OCI-LY7 (cell line): ENCODE data around the gene GOLPH3. TPM values are rescaled to one million over a fixed set of nuclear protein-coding genes. Genes with fewer than 3 reads are reported as not detected.

ENCODE experiments used
- BruUV-seq: library from RNA; stranded (reverse); fragments of 400-500 nt; replicated peaks from 2 replicates; lab custom pipeline; 2021; lab: Mats Ljungman, UMichigan
- CTCF ChIA-PET: fragments of 300-600 bp; sonication (Branson Sonifier 250); formaldehyde crosslinking; loops from one replicate; lab custom pipeline; 2022; ENCODE audit warnings: antibody characterized with exemption; ENCODE audit not compliant: unreplicated experiment; lab: Charles Lee
- POLR2A ChIA-PET: fragments of 300-600 bp; sonication (Branson Sonifier 250); formaldehyde crosslinking; loops from one replicate; lab custom pipeline; 2022; ENCODE audit warnings: antibody characterized with exemption; lab: Charles Lee
- DNase-seq: peaks from one replicate; pipeline ENCODE4 v3.0.0-alpha.2; 2015; ENCODE audit warnings: low spot score
- H2AFZ ChIP-seq: fragments of 200-600 bp; sonication (generic), shearing (Covaris generic); 2 replicates; pipeline ENCODE4 v1.6.1; 2014; ENCODE audit warnings: mild to moderate bottlenecking, antibody characterized with exemption, low read length, moderate library complexity
- H3K27ac ChIP-seq: fragments of 200-600 bp; sonication (generic); 2 replicates; pipeline ENCODE4 v1.5.1; 2014; ENCODE audit warnings: mixed run types, low read depth, mild to moderate bottlenecking, moderate library complexity, low read length, inconsistent platforms; ENCODE audit not compliant: poor library complexity, severe bottlenecking
- H3K36me3 ChIP-seq: fragments of 200-600 bp; sonication (generic); 2 replicates; pipeline ENCODE4 v1.6.1; 2014; ENCODE audit warnings: mild to moderate bottlenecking, antibody characterized with exemption, low read length, moderate library complexity, mixed read lengths; ENCODE audit not compliant: insufficient read depth
- H3K4me1 ChIP-seq: fragments of 200-600 bp; sonication (generic); 2 replicates; pipeline ENCODE4 v1.5.1; 2014; ENCODE audit warnings: mild to moderate bottlenecking, low read length; ENCODE audit not compliant: insufficient read depth, poor library complexity, severe bottlenecking
- H3K4me2 ChIP-seq: fragments of 200-600 bp; sonication (generic); 2 replicates; pipeline ENCODE4 v1.6.1; 2014; ENCODE audit warnings: mild to moderate bottlenecking, low read length
- H3K4me3 ChIP-seq: fragments of 200-600 bp; sonication (generic); 2 replicates; pipeline ENCODE4 v1.5.1; 2014; ENCODE audit warnings: mild to moderate bottlenecking, low read depth, low read length; ENCODE audit not compliant: poor library complexity, severe bottlenecking
- H3K79me2 ChIP-seq: fragments of 200-600 bp; sonication (generic); 2 replicates; pipeline ENCODE4 v1.6.1; 2016; ENCODE audit warnings: low read depth, mild to moderate bottlenecking, low read length, moderate library complexity, mixed read lengths; ENCODE audit not compliant: insufficient read depth
- H3K9me2 ChIP-seq: fragments of 200-600 bp; sonication (generic); 2 replicates; pipeline ENCODE4 v1.6.1; 2016; ENCODE audit warnings: mild to moderate bottlenecking, low read length, mixed read lengths; ENCODE audit not compliant: insufficient read depth
- H3K9me3 ChIP-seq: fragments of 200-600 bp; sonication (generic); 2 replicates; pipeline ENCODE4 v1.6.1; 2014; ENCODE audit warnings: mild to moderate bottlenecking, mixed run types, low read length, mixed read lengths
- H4K20me1 ChIP-seq: fragments of 200-600 bp; sonication (generic); 2 replicates; pipeline ENCODE4 v1.6.1; 2014; ENCODE audit warnings: mild to moderate bottlenecking, antibody characterized with exemption, low read length, moderate library complexity, mixed read lengths; ENCODE audit not compliant: insufficient read depth
- EZH2phosphoT487 ChIP-seq: fragments of 200-600 bp; sonication (generic); IDR thresholded peaks from 2 replicates; pipeline ENCODE4 v1.6.1; 2018; ENCODE audit warnings: low read depth, borderline replicate concordance, mild to moderate bottlenecking, mixed run types, antibody characterized with exemption, low read length, moderate library complexity, mixed read lengths
- intact Hi-C: fragments of 100-400 bp; cut with micrococcal nuclease; formaldehyde crosslinking; loops from one replicate; pipeline ENCODE4 v1.10.0; 2022; ENCODE audit not compliant: unreplicated experiment
- total RNA-seq, 2 experiments: library from RNA; depleted of rRNA in 1 of 2; stranded (reverse); fragments of >200 nt in 1 of 2; shearing (Covaris generic) in 1 of 2; gene quantifications; 2 replicates each; pipeline ENCODE4 v1.2.3, GENCODE V29; 2014 to 2022
- TF ChIP-seq, protein P1 (sequence below): fragments of 200-600 bp; sonication (generic); conservative IDR thresholded peaks from 2 replicates; pipeline ENCODE4 v1.5.1; 2014; ENCODE audit warnings: mild to moderate bottlenecking, antibody characterized with exemption, low read length, moderate library complexity, mixed read lengths

GOLPH3 gene
- total RNA-seq, 2 experiments from 2014 or later, result 35.9 to 53.8 TPM

DNA sequence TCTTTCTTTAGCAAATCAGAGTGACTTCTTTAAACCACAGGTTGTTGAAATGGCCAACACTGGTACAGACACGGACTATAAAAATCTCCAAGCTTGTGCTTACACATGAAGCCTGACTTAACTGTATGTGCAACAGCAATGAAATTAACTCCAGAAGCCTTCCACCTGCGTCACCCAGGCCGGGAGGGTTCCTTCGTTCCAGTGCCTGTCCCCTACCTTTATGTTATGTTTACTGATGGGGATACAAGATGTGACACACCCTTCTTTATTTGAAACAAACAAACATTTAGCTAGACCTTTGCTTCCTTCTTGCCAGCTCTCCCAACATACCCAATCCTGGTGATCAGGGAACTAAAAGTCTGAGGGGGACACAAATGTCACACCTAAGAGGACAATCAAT is 66.0 kb downstream of the GOLPH3 start:
- intact Hi-C loops, result loop anchor here (10.0 kb wide), 1 partner anchor 217 kb away; no protein-coding TSS in a partner anchor
- no peak overlapping the region for H3K4me3 ChIP-seq
- H3K9me3 ChIP-seq, result no peaks in the 10 kb centered on the region
- no peaks in the 10 kb centered on the region for H4K20me1 ChIP-seq
- no peaks in the 10 kb centered on the region for H3K9me2 ChIP-seq
- TF ChIP-seq, protein P1, sequence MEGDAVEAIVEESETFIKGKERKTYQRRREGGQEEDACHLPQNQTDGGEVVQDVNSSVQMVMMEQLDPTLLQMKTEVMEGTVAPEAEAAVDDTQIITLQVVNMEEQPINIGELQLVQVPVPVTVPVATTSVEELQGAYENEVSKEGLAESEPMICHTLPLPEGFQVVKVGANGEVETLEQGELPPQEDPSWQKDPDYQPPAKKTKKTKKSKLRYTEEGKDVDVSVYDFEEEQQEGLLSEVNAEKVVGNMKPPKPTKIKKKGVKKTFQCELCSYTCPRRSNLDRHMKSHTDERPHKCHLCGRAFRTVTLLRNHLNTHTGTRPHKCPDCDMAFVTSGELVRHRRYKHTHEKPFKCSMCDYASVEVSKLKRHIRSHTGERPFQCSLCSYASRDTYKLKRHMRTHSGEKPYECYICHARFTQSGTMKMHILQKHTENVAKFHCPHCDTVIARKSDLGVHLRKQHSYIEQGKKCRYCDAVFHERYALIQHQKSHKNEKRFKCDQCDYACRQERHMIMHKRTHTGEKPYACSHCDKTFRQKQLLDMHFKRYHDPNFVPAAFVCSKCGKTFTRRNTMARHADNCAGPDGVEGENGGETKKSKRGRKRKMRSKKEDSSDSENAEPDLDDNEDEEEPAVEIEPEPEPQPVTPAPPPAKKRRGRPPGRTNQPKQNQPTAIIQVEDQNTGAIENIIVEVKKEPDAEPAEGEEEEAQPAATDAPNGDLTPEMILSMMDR, result no peak
- no peak for TF ChIP-seq EZH2phosphoT487
- CTCF ChIA-PET, result no interaction called here
- H3K79me2 ChIP-seq, result no peaks in the 10 kb centered on the region
- no peak for DNase-seq
- H3K4me2 ChIP-seq, result no peak overlapping the region
- POLR2A ChIA-PET, result interaction anchor here (0.9 kb wide), 1 partner anchor 47 kb away, joined by 3 read pairs; no protein-coding TSS in a partner anchor
- no peaks in the 10 kb centered on the region for H3K4me1 ChIP-seq
- H3K36me3 ChIP-seq, result peaks cover 63% of the 10 kb centered on the region
- no peak overlapping the region for H3K27ac ChIP-seq
- no peak overlapping the region for H2AFZ ChIP-seq
- BruUV-seq, result no TSS peak

DNA sequence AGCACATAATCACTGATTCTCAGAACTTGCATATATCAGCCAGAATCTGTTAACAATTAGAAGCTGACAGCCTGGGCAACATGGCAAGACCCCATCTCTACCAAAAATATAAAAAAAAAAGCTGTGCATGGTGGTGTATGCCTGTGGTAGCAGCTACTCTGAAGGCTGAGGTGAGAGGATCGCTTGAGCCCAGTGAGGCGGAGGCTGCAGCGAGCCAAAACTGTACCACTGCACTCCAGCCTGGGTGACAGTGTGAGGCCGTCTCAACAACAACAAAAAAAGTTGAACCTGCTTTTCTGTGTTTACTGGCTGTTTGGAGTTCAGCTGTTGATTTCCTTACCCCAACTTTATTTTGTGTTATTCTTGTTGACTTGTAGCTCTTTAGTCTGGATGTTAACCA is 66.8 kb downstream of the GOLPH3 start:
- H3K79me2 ChIP-seq, result no peaks in the 10 kb centered on the region
- H3K9me3 ChIP-seq, result no peaks in the 10 kb centered on the region
- no peak overlapping the region for H3K4me3 ChIP-seq
- ChIA-PET CTCF (interaction anchor here (1.1 kb wide), 1 partner anchor 14 kb away, joined by 3 read pairs; no protein-coding TSS in a partner anchor), POLR2A (interaction anchor here (0.6 to 1.1 kb wide), 3 partner anchors 8 to 46 kb away, joined by 3 to 6 read pairs (median 3); no protein-coding TSS in a partner anchor)
- no peaks in the 10 kb centered on the region for H3K4me1 ChIP-seq
- no peaks in the 10 kb centered on the region for H4K20me1 ChIP-seq
- H3K9me2 ChIP-seq, result no peaks in the 10 kb centered on the region
- no peak for DNase-seq
- H2AFZ ChIP-seq, result no peak overlapping the region
- peaks cover 62% of the 10 kb centered on the region for H3K36me3 ChIP-seq
- H3K4me2 ChIP-seq, result no peak overlapping the region
- no peak overlapping the region for H3K27ac ChIP-seq
- intact Hi-C loops, result loop anchor here (10.0 kb wide), 1 partner anchor 218 kb away; no protein-coding TSS in a partner anchor
- TF ChIP-seq, protein P1, result no peak
- no peak for TF ChIP-seq EZH2phosphoT487
- BruUV-seq, result no TSS peak

DNA sequence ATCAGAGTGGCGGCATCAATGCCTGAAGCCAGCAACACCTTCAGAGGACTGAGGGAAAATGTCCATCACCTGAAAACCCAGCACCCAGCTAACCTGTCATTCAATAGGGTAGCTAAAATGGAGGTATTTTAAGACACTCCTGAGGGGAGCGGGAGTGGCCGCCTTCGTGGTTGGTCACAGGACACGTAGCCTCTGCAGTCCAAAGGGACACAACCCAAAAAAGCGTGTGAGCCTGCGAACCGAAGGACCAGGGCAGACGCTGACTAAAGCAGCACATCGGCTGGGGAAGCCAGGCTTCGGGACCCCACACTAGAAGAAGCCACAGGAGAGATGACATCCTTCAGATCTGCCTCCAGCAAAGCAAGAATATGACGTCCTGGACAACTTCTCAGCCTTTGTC is 70.6 kb downstream of the GOLPH3 start:
- Histone ChIP-seq H4K20me1 (no peaks in the 10 kb centered on the region), H3K9me3 (no peaks in the 10 kb centered on the region), H3K4me2 (no peak overlapping the region), H2AFZ (no peak overlapping the region), H3K4me1 (no peaks in the 10 kb centered on the region), H3K36me3 (peaks cover 53% of the 10 kb centered on the region; the same call in 1 of the 2 replicates), H3K9me2 (no peaks in the 10 kb centered on the region), H3K27ac (no peak overlapping the region), H3K79me2 (no peaks in the 10 kb centered on the region), H3K4me3 (no peak overlapping the region)
- ChIA-PET CTCF (no interaction called here), POLR2A (no interaction called here)
- no peak for DNase-seq
- TF ChIP-seq, protein P1, result no peak
- TF ChIP-seq EZH2phosphoT487, result no peak
- intact Hi-C loops, result loop anchor here (10.0 kb wide), 1 partner anchor 221 kb away; no protein-coding TSS in a partner anchor
- BruUV-seq, result no TSS peak
